C1 segment of cervical spinal cord (tissue), 14 donors: ENCODE measurements around the gene RSKR.

ENCODE experiments used
- DNase-seq, 14 donors: peaks; one replicate each; lab custom pipeline; 2025; lab: John Stamatoyannopoulos, UW

Gene RSKR

GRCh38 chr17:28577466-28577824 lies 36.5 kb downstream of the RSKR start:
- peak in 2 of 14 donors; percentile 34 to 47 for DNase-seq

GRCh38 chr17:28576758-28577465 lies 37.1 kb downstream of the RSKR start, which contains the start of gene ALDOC:
Gene ALDOC (minus strand): TSS chr17:28576895. CDS start chr17:28575532, 1,363 bp downstream.
- DNase-seq = peak; percentile 32 to 96 (median 88)

- peak in 2 of 14 donors; percentile 30 to 35 for DNase-seq
Measured at GRCh38 chr17:28576016-28576415, 38.0 kb downstream of the RSKR start.

GRCh38 chr17:28575126-28575795 lies 38.7 kb downstream of the RSKR start:
- DNase-seq = peak in 12 of 14 donors; percentile 11 to 78 (median 46)

- DNase-seq = no peak
Measured at GRCh38 chr17:28574526-28574925, 39.5 kb downstream of the RSKR start.

GRCh38 chr17:28573966-28574480 lies 40.0 kb downstream of the RSKR start:
- DNase-seq = no peak

- no peak for DNase-seq
Measured at GRCh38 chr17:28573521-28573920, 40.5 kb downstream of the RSKR start.

- DNase-seq = no peak
Measured at GRCh38 chr17:28573040-28573380, 41.0 kb downstream of the RSKR start.

GRCh38 chr17:28572259-28573039 lies 41.5 kb downstream of the RSKR start:
- peak in 2 of 14 donors; percentile 7 to 35 for DNase-seq

- peak in 13 of 14 donors; percentile 84 to 95 (median 91) for DNase-seq
Measured at GRCh38 chr17:28571361-28572122, 42.4 kb downstream of the RSKR start, which contains the start of gene PIGS. Gene PIGS (minus strand): TSS chr17:28571524. CDS start chr17:28571496, 28 bp downstream.

- peak in 6 of 14 donors; percentile 25 to 58 (median 46) for DNase-seq
Measured at GRCh38 chr17:28570716-28571360, 43.1 kb downstream of the RSKR start.

GRCh38 chr17:28569446-28569845 lies 44.5 kb downstream of the RSKR start:
- no peak for DNase-seq

GRCh38 chr17:28567604-28568003 lies 46.4 kb downstream of the RSKR start:
- DNase-seq = no peak

- no peak for DNase-seq
Measured at GRCh38 chr17:28563475-28563874, 50.5 kb downstream of the RSKR start.
